ENCODE measurements around the gene SPRR5.

SPRR5 gene

DNA sequence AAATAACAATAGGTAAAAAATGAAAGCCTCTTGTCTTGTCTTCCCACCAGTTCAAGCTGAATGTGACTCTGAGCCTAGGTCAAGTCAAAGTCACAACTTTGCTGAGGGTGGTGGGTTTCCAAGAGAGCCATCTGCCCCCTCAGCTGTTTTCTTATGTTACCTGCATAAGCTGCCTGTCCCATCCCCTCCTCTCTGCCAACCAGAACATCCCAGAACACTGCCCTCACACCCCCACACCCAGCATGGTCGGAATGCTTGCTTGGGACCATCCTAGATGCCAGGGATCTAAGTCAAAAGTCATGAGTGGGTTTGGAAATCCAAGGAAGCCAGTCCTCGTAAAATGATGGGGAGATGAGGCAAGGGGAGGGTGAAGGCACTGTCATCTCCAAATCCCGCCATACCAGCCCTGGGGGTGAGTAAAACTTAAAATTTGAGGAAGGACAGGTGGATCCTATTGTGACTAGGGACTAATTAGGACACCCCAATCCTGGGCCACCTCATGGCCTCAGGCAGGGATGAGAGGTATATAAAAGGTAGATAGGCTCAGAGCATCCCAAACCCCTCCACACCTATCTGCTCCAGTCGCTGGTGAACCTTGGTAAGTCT, at the start of gene SPRR5:
SPRR5 (plus strand) TSS at position 556 of the 606 bp plus-strand sequence. CDS start 1,349 bp downstream, outside the sequence.
- Mint-ChIP-seq H3K27me3 (peaks cover 12% of the 10 kb centered on the region), H3K9me3 (no peaks in the 10 kb centered on the region), H3K4me1 (no peaks in the 10 kb centered on the region), H3K4me3 (no peak within 1 kb of the TSS), H3K27ac (no peak within 1 kb of the TSS)
- no peak for DNase-seq
- no peak for ATAC-seq

DNA sequence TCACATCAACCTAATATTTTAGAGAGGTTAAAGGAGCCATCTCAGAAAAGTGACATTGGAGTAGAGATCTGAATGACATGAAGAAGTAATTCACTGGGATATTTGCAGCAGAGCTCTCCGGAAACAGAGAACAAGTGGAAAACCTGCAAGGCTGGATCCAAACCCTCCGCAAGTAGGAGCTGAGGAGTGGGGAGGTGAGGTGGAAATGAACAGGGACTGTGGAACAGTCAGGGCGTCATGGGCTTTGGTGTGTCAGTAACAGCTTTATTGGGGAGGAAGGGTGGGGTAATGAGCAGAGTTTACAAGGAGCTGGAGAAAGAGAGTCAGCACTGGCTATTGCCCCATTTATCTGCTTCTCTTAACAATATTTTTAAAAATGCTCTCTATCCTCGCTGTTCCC, 48.0 kb upstream of the SPRR5 start:
- ATAC-seq (no peak), DNase-seq (no peak)
- no peaks in the 10 kb centered on the region for H3K4me1 Mint-ChIP-seq
- no peak overlapping the region for H3K27ac Mint-ChIP-seq
- H3K4me3 Mint-ChIP-seq = no peak overlapping the region
- H3K9me3 Mint-ChIP-seq = no peaks in the 10 kb centered on the region
- H3K27me3 Mint-ChIP-seq = peaks cover 44% of the 10 kb centered on the region

GRCh38 chr1:152899883-152900282, 47.1 kb upstream of the SPRR5 start:
- ATAC-seq (no peak), DNase-seq (no peak)
- Mint-ChIP-seq H3K27ac (no peak overlapping the region), H3K4me3 (no peak overlapping the region), H3K4me1 (no peaks in the 10 kb centered on the region), H3K9me3 (no peaks in the 10 kb centered on the region), H3K27me3 (peaks cover 39% of the 10 kb centered on the region)

DNA sequence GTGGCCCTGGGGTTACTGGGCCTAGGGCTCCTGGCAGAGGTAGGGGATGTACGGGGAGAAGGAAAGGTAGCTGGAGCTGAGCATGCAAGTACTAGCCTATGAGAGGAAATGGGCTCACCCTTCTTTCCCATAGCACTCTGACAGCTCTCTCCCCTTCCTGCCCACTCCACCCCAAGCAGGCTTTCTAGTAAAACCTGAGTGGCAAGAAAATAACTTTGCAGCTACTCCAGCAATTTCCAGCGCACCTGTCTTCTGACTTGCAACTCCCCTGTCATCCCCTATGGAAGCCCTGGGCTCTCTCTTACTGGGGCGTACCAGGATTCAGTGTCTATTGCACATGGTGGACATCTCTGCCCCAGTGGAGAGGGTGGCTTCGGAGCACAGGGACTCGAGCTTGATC, 45.4 kb upstream of the SPRR5 start:
- Mint-ChIP-seq H3K4me1 (no peaks in the 10 kb centered on the region), H3K27ac (no peak overlapping the region), H3K27me3 (peaks cover 45% of the 10 kb centered on the region), H3K9me3 (no peaks in the 10 kb centered on the region), H3K4me3 (no peak overlapping the region)
- DNase-seq = no peak
- no peak for ATAC-seq

DNA sequence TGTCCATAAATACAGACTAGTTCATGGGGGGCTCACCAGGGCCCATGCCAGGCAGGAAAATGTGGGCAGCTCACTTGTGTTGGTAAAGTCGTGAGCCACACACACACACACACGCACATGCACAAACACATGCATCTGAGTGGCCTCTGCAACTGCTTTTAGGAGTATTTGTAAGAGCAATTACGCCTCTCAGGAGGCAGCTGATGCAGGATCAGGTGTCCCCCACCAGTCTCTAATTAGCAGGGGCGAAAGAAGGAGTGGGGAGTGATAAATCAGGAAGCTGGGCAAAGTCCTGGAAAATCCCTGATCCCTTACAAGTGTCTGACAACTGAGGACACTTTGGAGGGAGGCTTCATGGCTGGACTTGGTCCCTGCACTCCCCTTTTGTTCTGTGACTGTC, 44.4 kb upstream of the SPRR5 start:
- no peak for DNase-seq
- H3K9me3 Mint-ChIP-seq = no peaks in the 10 kb centered on the region
- H3K4me1 Mint-ChIP-seq = peaks cover under 1% of the 10 kb centered on the region
- no peak overlapping the region for H3K27ac Mint-ChIP-seq
- ATAC-seq = no peak
- H3K4me3 Mint-ChIP-seq = no peak overlapping the region
- peaks cover 55% of the 10 kb centered on the region for H3K27me3 Mint-ChIP-seq

DNA sequence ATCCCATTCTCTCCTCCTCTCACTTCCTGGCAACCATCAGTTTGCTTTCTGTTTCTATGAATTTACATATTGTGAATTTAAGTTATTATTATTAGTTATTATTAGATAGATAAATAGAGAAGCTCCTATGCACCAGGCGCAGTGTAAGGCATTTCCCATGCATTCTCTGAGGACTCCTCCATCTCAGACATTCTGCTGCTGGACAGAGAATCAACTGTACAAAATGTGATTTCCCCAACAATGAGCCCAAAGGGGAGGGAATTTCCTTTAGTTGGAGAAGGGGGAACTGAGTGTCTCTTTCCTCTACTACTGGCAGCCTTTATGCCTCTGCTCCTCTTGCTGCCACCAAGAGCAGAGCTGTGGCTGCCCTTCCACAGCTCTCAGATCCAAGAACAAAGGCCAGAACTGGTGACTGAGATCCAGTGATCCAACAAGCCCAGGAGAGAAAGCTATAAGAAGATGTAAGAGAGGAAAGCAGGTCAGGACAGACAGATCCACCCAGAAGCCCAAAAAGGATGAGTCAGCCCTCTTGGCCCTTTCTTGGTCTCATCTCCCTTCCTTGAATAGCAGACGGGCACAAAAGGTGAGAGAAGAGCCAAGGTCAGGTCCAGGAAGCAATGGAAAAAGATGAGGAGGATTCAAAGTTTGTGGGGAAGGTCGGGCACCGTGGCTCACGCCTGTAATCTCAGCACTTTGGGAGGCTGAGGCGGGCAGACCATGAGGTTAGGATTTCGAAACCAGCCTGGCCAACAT, 42.1 kb upstream of the SPRR5 start:
- H3K9me3 Mint-ChIP-seq = peaks cover 2 to 4% of the 10 kb centered on the region in 2 donors
- H3K27ac Mint-ChIP-seq = peak overlapping the region in 1 of 2 donors; percentile 8

DNA sequence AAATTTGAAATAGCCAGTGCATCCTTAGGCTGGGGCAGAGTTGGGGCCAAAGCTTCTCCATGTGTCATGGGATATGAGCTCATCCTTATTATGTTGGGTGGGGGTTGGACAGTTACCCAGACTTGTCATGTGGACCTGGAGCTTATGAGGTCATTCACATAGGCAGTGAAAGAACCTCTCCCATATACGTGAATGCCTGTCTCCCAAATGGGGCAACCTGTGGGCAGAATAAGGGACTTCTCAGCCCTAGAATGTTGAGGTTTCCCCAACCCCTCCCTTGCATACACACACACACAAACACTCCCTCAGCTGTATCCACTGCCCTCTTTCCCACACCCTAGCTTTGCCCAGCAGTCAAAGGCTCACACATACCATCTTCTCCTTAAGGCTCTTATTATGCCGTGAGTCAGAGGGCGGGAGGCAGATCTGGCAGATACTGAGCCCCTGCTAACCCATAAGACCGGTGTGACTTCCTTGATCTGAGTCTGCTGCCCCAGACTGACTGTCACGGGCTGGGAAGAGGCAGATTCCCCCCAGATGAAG, 40.9 kb upstream of the SPRR5 start:
- Mint-ChIP-seq H3K27ac (no peak overlapping the region), H3K9me3 (peaks cover 4 to 13% of the 10 kb centered on the region in 2 donors), H3K4me3 (no peak overlapping the region), H3K4me1 (peaks cover 8% of the 10 kb centered on the region), H3K27me3 (peaks cover 77% of the 10 kb centered on the region)
- ATAC-seq = no peak
- DNase-seq = no peak

More for the DNA sequence above, 42.1 kb upstream of the SPRR5 start:
- DNase-seq = no peak
- Mint-ChIP-seq H3K4me1 (peaks cover 8% of the 10 kb centered on the region), H3K4me3 (no peak overlapping the region), H3K27me3 (peaks cover 71% of the 10 kb centered on the region)
- no peak for ATAC-seq

DNA sequence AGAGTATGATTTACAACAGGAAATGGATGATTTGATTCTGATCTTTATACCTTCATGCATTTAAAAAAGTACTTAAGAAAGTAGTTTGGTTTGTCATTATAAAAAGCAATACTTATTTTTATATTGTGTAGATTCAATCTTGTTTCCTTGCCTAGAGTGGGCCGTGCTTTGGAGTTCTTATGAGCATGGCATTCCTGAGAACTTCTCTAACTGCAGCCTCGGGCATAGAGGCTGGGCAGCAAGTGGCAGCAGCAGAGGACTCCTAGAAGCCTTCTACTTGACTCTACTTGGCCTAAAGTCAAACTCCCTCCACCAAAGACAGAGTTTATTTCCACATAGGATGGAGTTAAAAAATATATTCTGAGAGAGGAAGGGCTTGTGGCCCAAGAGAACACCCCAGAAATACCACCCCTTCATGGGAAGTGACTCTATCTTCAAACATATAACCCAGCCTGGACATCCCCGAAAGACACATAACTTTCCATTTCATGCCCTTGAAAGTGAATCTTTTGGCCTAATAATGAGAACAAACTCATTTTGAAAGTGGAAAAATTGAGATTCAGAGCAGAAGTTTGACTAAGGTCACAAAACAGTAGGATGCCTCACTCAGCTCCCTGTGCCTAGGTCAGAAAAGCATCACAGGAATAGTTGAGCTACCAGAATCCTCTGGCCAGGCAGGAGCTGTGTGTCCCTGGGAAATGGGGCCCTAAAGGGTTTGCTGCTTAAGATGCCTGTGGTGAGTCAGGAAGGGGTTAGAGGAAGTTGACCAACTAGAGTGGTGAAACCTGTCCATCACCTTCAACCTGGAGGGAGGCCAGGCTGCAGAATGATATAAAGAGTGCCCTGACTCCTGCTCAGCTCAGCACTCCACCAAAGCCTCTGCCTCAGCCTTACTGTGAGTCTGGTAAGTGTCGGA, 39.1 kb upstream of the SPRR5 start, which contains the start of gene IVL:
IVL (plus strand) TSS at position 861 of the 916 bp plus-strand sequence. CDS start 1,252 bp downstream, outside the sequence.
- peaks cover 86% of the 10 kb centered on the region for H3K27me3 Mint-ChIP-seq
- peaks cover 4 to 15% of the 10 kb centered on the region in 2 donors for H3K9me3 Mint-ChIP-seq
- no peak within 1 kb of the TSS for H3K4me3 Mint-ChIP-seq
- peak within 1 kb of the TSS in 1 of 2 donors; percentile 94 for H3K27ac Mint-ChIP-seq
- no peak for DNase-seq
- peak; percentile 71 for ATAC-seq
- H3K4me1 Mint-ChIP-seq = peaks cover 8% of the 10 kb centered on the region

- peaks cover 8% of the 10 kb centered on the region for H3K4me1 Mint-ChIP-seq
- no peak overlapping the region for H3K4me3 Mint-ChIP-seq
- DNase-seq (no peak), ATAC-seq (no peak)
- H3K27ac Mint-ChIP-seq = no peak overlapping the region
- H3K9me3 Mint-ChIP-seq = peaks cover 4 to 15% of the 10 kb centered on the region in 2 donors
- peaks cover 84% of the 10 kb centered on the region for H3K27me3 Mint-ChIP-seq
Measured at GRCh38 chr1:152909206-152909605, 37.8 kb upstream of the SPRR5 start.

- Mint-ChIP-seq H3K4me3 (no peak overlapping the region), H3K4me1 (peaks cover 8% of the 10 kb centered on the region), H3K27me3 (peaks cover 75% of the 10 kb centered on the region), H3K27ac (no peak overlapping the region), H3K9me3 (peaks cover 4 to 15% of the 10 kb centered on the region in 2 donors)
- ATAC-seq (no peak), DNase-seq (no peak)
Measured at GRCh38 chr1:152912471-152912870, 34.5 kb upstream of the SPRR5 start.

GRCh38 chr1:152912900-152913299, 34.1 kb upstream of the SPRR5 start:
- Mint-ChIP-seq H3K27me3 (peaks cover 72% of the 10 kb centered on the region), H3K4me3 (no peak overlapping the region), H3K4me1 (peaks cover 5% of the 10 kb centered on the region), H3K27ac (no peak overlapping the region), H3K9me3 (peaks cover 4 to 15% of the 10 kb centered on the region in 2 donors)
- DNase-seq (no peak), ATAC-seq (no peak)

DNA sequence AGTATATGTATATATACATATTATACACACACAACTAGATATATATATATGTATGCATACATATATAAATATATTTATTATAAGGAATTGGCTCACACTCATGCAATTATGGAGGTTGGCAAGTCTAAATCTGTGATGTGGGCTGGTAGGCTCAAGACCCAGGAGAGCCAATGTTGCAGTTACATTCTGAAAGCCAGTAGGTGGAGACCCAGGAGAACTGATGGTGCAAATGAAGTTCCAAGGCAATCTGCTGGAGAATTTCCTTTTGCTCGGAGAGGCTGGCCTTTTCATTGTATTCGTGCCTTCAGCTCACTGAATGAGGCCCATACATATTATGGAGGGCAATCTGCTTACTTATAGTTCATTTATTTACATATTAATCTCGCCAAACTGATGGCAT, 29.2 kb upstream of the SPRR5 start:
- H3K27ac Mint-ChIP-seq = no peak overlapping the region
- H3K27me3 Mint-ChIP-seq = peaks cover 52% of the 10 kb centered on the region
- no peaks in the 10 kb centered on the region for H3K4me1 Mint-ChIP-seq

DNA sequence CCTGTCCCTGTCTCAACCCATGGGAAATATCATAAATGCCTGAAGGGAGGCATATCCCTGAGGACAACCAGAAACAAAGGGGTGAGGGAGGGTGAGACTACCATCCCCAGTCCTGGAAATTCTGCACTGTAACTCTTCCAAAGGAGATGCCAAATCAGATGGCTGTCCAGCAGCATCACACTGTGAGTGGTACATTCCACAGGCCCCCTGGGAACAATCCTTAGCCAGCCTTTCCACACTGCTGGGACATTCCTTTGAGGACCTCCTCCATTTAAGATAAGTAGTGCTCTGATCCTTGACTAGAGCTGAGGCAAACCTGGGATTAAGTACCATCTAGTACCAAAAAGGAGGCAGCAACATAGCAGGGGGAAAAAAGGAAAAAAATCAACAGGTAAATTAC, 27.9 kb upstream of the SPRR5 start:
- ATAC-seq (no peak), DNase-seq (no peak)
- no peaks in the 10 kb centered on the region for H3K9me3 Mint-ChIP-seq
- H3K4me1 Mint-ChIP-seq = no peaks in the 10 kb centered on the region
- no peak overlapping the region for H3K4me3 Mint-ChIP-seq
- H3K27ac Mint-ChIP-seq = no peak overlapping the region
- peaks cover 47% of the 10 kb centered on the region for H3K27me3 Mint-ChIP-seq

More for the DNA sequence above, 29.2 kb upstream of the SPRR5 start:
- no peak for ATAC-seq
- no peak for DNase-seq
- Mint-ChIP-seq H3K9me3 (no peaks in the 10 kb centered on the region), H3K4me3 (no peak overlapping the region)

DNA sequence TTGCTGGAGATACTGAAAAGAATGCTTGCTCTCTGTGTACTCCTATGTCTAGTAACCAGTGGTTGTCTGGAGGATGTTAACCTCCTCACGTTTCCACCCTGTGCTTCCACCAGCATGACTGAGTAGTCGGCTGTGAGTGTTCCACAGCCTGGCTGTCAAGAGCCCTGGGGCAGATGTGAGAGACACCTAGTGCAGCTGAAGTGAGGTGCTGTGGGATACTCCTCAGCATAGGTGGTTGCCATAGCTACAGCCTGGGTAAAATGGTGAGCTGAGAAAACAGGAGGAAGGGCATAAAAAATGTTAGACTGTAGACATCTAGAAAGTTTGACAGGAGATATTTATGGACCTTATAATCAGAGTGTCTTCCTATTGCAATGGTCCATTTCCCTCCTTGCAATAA, 22.8 kb upstream of the SPRR5 start:
- H3K4me1 Mint-ChIP-seq = no peaks in the 10 kb centered on the region
- H3K27ac Mint-ChIP-seq = no peak overlapping the region
- peaks cover 29% of the 10 kb centered on the region for H3K27me3 Mint-ChIP-seq
- H3K4me3 Mint-ChIP-seq = no peak overlapping the region
- no peak for DNase-seq
- H3K9me3 Mint-ChIP-seq = no peaks in the 10 kb centered on the region
- no peak for ATAC-seq

DNA sequence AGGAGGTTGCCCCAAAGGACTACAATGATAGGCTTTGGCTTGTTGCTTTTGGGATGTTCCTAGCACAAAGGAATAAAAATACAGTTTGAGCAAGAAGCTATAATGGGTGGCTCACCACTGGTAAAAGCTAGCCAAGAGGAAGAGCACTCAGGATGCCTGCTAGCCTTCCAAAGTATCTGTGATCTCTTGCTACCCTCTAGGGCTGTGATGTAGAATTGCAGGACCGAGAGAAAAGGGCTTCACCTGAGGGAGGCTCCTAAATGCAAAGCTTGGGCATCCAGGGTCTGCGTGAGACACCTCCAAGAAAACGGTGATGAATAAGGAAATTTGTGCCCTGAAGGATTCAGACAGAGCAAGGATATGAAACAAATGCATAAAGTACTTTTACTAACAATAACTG, 20.9 kb upstream of the SPRR5 start:
- no peak for DNase-seq
- ATAC-seq = no peak
- no peak overlapping the region for H3K27ac Mint-ChIP-seq
- peaks cover 27% of the 10 kb centered on the region for H3K27me3 Mint-ChIP-seq
- no peaks in the 10 kb centered on the region for H3K9me3 Mint-ChIP-seq
- no peak overlapping the region for H3K4me3 Mint-ChIP-seq
- H3K4me1 Mint-ChIP-seq = no peaks in the 10 kb centered on the region

Data from stimulated activated naive CD8-positive, alpha-beta T cell treated with anti-CD3 and anti-CD28 coated beads, Interleukin-15, amount 100 ng/mL, for 72 hours (primary cell).